ENCODE results near the gene SLC2A11.
A peak's percentile ranks its signal among the peaks of the same experiment; 100 is the strongest.
"Not testable (repeated sequence)": the region's sequence is repeated elsewhere in the genome, so short reads cannot be mapped to it uniquely, and the experiment has no call there.

The SLC2A11 gene

GRCh38 chr22:23910496-23911190 lies 53.0 kb downstream of the SLC2A11 start:
- peak; percentile 82 for DNase-seq

DNA sequence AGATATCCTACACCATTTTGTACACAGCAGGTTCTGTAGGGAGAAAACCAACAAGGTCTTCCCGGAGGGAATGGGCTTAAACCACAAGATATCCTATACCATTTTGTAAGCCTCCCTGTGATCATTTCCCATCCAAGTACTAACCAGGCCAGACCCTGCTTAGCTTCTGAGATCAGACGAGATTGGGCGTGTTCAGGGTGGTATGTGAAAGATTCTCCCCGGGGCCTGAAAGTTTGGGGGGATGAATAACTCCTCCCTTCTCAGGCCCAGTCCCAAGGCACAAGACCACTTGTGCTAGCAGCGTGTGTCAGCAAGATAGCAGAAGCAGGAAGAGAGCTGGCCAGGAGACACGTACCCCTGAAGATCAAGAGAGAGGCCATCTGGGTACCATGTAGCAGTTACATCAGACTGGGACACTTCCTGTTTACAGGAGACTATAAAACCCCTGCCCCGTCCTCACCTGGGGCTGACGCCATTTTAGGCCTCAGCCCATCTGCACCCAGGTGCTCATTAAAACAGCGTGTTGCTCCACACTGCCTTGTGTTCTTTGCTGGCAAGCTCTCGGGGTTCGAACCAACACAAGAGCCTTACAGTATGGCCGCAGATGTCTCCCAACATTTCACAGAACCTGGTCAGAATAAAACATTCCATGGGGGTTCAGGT lies 53.8 kb downstream of the SLC2A11 start:
- peak; percentile 32 for DNase-seq

DNA sequence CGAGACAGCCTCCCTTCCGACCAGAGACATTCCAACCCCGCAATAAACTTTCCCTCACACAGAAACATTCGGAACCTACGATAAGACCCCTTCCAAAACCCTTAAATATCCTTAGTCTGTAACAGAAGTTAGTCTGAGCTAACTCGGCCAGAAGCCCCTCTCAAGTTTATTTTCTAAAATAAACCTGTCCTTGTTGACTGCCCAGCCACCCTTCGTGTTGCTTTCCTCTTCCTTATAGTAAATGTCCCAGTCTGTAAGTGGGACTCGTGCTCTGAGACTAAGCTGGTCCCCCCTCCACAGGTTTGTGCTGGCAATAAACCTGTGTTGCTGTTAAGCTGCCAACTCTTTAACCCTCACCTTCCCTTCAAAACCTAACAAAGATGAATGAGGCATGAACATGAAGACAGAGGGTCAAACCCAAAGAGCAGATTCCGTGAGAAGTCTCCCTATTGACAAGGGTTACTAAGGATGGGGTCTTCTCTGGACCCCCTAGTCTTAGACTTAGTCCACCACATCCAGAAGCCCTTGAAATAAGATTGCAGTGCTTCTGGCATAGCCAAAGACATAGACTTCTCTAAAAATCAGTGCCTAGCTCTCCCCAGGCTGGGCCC lies 54.7 kb downstream of the SLC2A11 start:
- DNase-seq, result no peak

DNA sequence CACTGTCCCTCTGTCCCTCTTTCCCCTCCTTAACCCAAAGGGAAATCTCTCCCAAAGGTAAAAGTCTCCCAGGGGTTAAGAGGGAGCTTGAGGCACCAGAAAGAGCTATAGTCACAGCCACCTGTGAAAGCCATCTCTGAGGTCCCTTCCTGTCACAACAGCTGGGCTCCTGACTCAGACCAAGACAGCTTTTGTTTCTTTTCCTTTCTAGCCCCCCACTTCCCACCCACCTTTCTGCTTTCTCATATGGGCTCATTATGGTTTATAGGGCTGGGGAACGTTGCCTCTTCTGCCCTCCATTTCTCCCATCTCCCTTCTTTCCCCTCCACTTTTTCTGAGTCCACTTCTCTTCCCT lies 55.6 kb downstream of the SLC2A11 start:
- no peak for DNase-seq

GRCh38 chr22:23913661-23914353 lies 56.1 kb downstream of the SLC2A11 start:
- DNase-seq, result peak; percentile 92

DNA sequence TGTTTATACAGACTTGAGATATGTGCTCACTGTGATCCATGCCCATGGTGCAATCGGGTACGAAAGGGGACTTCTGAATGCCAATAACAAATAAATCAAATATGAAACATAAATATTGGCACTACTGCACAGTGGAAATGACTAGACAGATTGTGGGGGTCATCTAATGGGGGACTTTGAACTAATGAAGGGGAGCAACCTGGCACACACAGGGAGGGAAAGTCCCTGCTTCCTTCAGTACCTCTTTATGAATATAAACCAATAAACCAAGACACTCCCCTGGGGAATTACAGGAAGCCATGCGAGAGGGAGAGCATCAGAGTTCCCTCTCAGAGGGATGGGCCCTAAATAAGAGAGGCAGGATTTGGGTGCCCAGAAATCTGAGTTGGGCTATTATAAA lies 57.6 kb downstream of the SLC2A11 start:
- no peak for DNase-seq

GRCh38 chr22:23920267-23920611 lies 62.6 kb downstream of the SLC2A11 start:
- DNase-seq, result not testable (repeated sequence)

DNA sequence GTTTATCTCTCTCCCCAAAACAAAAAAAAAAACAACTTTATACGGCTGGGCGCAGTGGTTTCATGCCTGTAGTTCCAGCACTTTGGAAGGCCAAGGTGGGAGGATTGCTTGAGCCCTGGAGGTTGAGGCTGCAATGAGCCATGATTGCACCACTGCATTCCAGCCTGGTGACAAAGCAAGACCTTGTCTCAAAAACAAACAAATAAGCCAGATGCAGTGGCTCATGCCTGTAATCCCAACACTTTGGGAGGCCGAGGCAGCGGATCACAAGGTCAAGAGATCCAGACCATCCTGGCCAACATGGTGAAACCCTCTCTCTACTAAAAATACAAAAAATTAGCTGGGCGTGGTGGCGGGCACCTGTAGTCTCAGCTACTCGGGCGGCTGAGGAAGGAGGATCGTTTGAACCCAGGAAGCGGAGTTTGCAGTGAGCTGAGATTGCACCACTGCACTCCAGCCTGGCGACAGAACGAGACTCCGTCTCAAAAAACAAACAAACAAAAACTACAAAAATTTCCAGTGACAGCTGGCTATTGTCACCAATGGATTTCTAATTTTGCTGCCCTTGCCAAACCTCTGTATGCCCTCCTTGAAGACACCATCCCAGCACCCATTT lies 64.0 kb downstream of the SLC2A11 start:
- not testable (repeated sequence) for DNase-seq

DNA sequence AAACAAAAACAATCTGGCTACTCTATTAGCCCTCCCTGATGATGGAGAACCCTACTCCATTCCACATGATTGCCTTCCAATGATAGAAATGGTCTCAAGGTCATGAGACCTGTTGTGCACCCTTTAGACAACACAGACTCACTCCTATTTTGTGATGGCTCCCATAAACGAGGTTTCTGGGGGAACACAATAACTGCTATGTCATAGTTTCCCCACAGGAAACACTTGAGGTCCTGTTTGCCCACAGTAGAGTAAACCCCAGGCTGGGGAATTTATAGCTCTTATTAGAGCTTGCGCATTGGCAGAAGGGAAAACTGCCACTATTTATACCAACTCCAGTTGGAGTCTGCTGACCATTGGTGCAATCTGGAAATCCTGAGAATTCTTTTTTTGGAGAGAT lies 65.2 kb downstream of the SLC2A11 start:
- no peak for DNase-seq

DNA sequence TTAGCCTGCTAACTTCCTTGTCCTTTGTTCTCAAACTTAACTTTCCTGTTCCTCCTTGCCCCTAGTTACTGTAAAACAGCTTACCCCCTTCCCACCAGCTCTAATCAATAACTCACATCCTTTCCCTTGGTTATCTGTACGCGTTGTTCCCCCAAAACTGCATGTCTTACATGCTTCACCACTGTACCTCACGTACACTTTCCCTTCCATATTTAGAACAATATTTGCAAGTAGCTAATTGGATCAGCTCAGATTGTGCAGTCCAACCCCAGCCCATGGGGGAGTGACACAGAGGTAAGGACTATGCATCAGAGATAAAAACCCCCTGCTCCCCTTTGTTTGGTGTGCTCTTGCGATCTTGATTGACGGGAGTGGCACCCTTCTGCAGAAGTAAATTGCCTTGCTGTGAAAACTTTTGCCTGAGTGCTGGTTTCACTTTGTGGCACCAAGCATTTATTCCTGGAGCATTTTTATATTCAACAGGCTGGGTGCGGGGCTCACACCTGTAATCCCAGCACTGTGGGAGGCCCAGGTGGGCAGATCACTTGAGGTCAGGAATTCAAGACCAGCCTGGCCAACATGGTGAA lies 67.4 kb downstream of the SLC2A11 start:
- no peak for DNase-seq

GRCh38 chr22:23926561-23926960 lies 68.9 kb downstream of the SLC2A11 start:
- no peak for DNase-seq
